Nephron progenitor cell (in vitro differentiated cells): Measurements from ENCODE around the gene VPS13C.

Experiments used
- DNase-seq: peaks from one replicate; pipeline ENCODE4 v3.0.0; 2021
- H3K27ac Mint-ChIP-seq: 2 replicates; pipeline ENCODE4 v1.8.0; 2021; ENCODE audit warnings: mild to moderate bottlenecking, moderate library complexity, mixed read lengths
- H3K27me3 Mint-ChIP-seq: 2 replicates; pipeline ENCODE4 v1.8.0; 2021; ENCODE audit warnings: mild to moderate bottlenecking, low read depth, mixed read lengths; ENCODE audit not compliant: poor library complexity
- H3K36me3 Mint-ChIP-seq: 2 replicates; pipeline ENCODE4 v1.8.0; 2021; ENCODE audit warnings: low read depth, mixed read lengths
- H3K4me1 Mint-ChIP-seq: 2 replicates; pipeline ENCODE4 v1.8.0; 2021; ENCODE audit warnings: mixed read lengths
- H3K4me3 Mint-ChIP-seq: 2 replicates; pipeline ENCODE4 v1.8.0; 2021; ENCODE audit warnings: mild to moderate bottlenecking, moderate library complexity, mixed read lengths
- H3K9me3 Mint-ChIP-seq: 2 replicates; pipeline ENCODE4 v1.8.0; 2021; ENCODE audit warnings: mild to moderate bottlenecking, moderate library complexity, mixed read lengths
- CTCF ChIP-seq: fragments of 200-600 bp; sonication (generic); IDR thresholded peaks from 2 replicates; pipeline ENCODE4 v1.5.0; 2021; ENCODE audit warnings: antibody characterized with exemption

VPS13C gene

GRCh38 chr15:61879219-61879618 lies 181.0 kb downstream of the VPS13C start:
- TF ChIP-seq CTCF: no peak

GRCh38 chr15:61871926-61872522 lies 188.2 kb downstream of the VPS13C start:
- Mint-ChIP-seq H3K27ac (no peak overlapping the region), H3K9me3 (no peaks in the 10 kb centered on the region), H3K4me1 (no peaks in the 10 kb centered on the region), H3K36me3 (peaks cover 14% of the 10 kb centered on the region), H3K4me3 (no peak overlapping the region), H3K27me3 (no peaks in the 10 kb centered on the region)
- peak; percentile 63 for TF ChIP-seq CTCF
- no peak for DNase-seq

More at GRCh38 chr15:61879219-61879618, 181.0 kb downstream of the VPS13C start:
- Mint-ChIP-seq H3K27me3 (no peaks in the 10 kb centered on the region), H3K36me3 (no peaks in the 10 kb centered on the region), H3K4me1 (no peaks in the 10 kb centered on the region), H3K27ac (no peak overlapping the region), H3K9me3 (no peaks in the 10 kb centered on the region), H3K4me3 (no peak overlapping the region)
- DNase-seq: no peak

GRCh38 chr15:61869656-61870055 lies 190.6 kb downstream of the VPS13C start:
- H3K4me1 Mint-ChIP-seq: no peaks in the 10 kb centered on the region
- no peak overlapping the region for H3K4me3 Mint-ChIP-seq
- no peak for TF ChIP-seq CTCF
- H3K27ac Mint-ChIP-seq: no peak overlapping the region
- no peaks in the 10 kb centered on the region for H3K9me3 Mint-ChIP-seq
- peaks cover 14% of the 10 kb centered on the region for H3K36me3 Mint-ChIP-seq
- no peak for DNase-seq
- no peaks in the 10 kb centered on the region for H3K27me3 Mint-ChIP-seq

- H3K27me3 Mint-ChIP-seq: no peaks in the 10 kb centered on the region
- no peaks in the 10 kb centered on the region for H3K4me1 Mint-ChIP-seq
- H3K4me3 Mint-ChIP-seq: no peak overlapping the region
- no peak for TF ChIP-seq CTCF
- no peaks in the 10 kb centered on the region for H3K36me3 Mint-ChIP-seq
- H3K9me3 Mint-ChIP-seq: no peaks in the 10 kb centered on the region
- peak overlapping the region; percentile 64 for H3K27ac Mint-ChIP-seq
- DNase-seq: no peak
Observed at GRCh38 chr15:61861962-61862361, 198.3 kb downstream of the VPS13C start.

GRCh38 chr15:61857169-61857829 lies 202.9 kb downstream of the VPS13C start:
- Mint-ChIP-seq H3K4me1 (no peaks in the 10 kb centered on the region), H3K27ac (no peak overlapping the region), H3K27me3 (no peaks in the 10 kb centered on the region), H3K4me3 (no peak overlapping the region), H3K9me3 (no peaks in the 10 kb centered on the region), H3K36me3 (peaks cover under 1% of the 10 kb centered on the region)
- no peak for DNase-seq
- no peak for TF ChIP-seq CTCF

GRCh38 chr15:61856295-61856694 lies 204.0 kb downstream of the VPS13C start:
- Mint-ChIP-seq H3K4me3 (no peak overlapping the region), H3K27ac (no peak overlapping the region), H3K27me3 (no peaks in the 10 kb centered on the region), H3K9me3 (no peaks in the 10 kb centered on the region), H3K36me3 (peaks cover 5% of the 10 kb centered on the region), H3K4me1 (no peaks in the 10 kb centered on the region)
- no peak for TF ChIP-seq CTCF
- DNase-seq: no peak
